Glutamatergic neuron (in vitro differentiated cells): Measurements from ENCODE around the gene OSR1. TPM values are rescaled to one million over a fixed set of nuclear protein-coding genes. Genes with fewer than 3 reads are reported as not detected.

Source experiments
- DNase-seq: peaks from one replicate; pipeline ENCODE4 v3.0.0; 2022
- H3K27ac Mint-ChIP-seq: one replicate; pipeline ENCODE4 v1.8.0; 2020; ENCODE audit warnings: mild to moderate bottlenecking, mixed read lengths, inconsistent platforms; ENCODE audit not compliant: unreplicated experiment
- H3K27me3 Mint-ChIP-seq: one replicate; pipeline ENCODE4 v1.8.0; 2020; ENCODE audit warnings: mild to moderate bottlenecking, moderate library complexity, mixed read lengths, inconsistent platforms; ENCODE audit not compliant: unreplicated experiment
- H3K36me3 Mint-ChIP-seq: one replicate; pipeline ENCODE4 v1.8.0; 2020; ENCODE audit warnings: mild to moderate bottlenecking, mixed read lengths, inconsistent platforms; ENCODE audit not compliant: unreplicated experiment
- H3K4me1 Mint-ChIP-seq: one replicate; pipeline ENCODE4 v1.8.0; 2020; ENCODE audit warnings: mild to moderate bottlenecking, low read depth, mixed read lengths, inconsistent platforms; ENCODE audit not compliant: unreplicated experiment
- H3K4me3 Mint-ChIP-seq: one replicate; pipeline ENCODE4 v1.8.0; 2020; ENCODE audit warnings: mild to moderate bottlenecking, mixed read lengths, inconsistent platforms; ENCODE audit not compliant: unreplicated experiment
- H3K9me3 Mint-ChIP-seq: one replicate; pipeline ENCODE4 v1.8.0; 2020; ENCODE audit warnings: mild to moderate bottlenecking, moderate library complexity, mixed read lengths, inconsistent platforms; ENCODE audit not compliant: unreplicated experiment
- microRNA-seq: library from miRNA; unstranded; fragments of <30 nt; microRNA quantifications from one replicate; pipeline ENCODE4, GENCODE V29; 2020; ENCODE audit not compliant: unreplicated experiment
- total RNA-seq: library from RNA; stranded (reverse); fragmentation: NEBNext Ultra II Directional; extraction: Animal tissue kit (Norgen Biotek cat#: 25700); gene quantifications from one replicate; pipeline ENCODE4 v1.2.1, GENCODE V29; 2021; ENCODE audit not compliant: unreplicated experiment
- TF ChIP-seq, protein P1 (sequence below): fragments of 200-600 bp; sonication (generic); IDR thresholded peaks from one replicate; pipeline ENCODE4 v1.5.0; 2021; ENCODE audit not compliant: partially characterized antibody, unreplicated experiment

Gene OSR1
- total RNA-seq, 1 donor from 2014 or later = 0.42 TPM

- H3K4me3 Mint-ChIP-seq = no peak overlapping the region
- no peaks in the 10 kb centered on the region for H3K9me3 Mint-ChIP-seq
- TF ChIP-seq, protein P1, sequence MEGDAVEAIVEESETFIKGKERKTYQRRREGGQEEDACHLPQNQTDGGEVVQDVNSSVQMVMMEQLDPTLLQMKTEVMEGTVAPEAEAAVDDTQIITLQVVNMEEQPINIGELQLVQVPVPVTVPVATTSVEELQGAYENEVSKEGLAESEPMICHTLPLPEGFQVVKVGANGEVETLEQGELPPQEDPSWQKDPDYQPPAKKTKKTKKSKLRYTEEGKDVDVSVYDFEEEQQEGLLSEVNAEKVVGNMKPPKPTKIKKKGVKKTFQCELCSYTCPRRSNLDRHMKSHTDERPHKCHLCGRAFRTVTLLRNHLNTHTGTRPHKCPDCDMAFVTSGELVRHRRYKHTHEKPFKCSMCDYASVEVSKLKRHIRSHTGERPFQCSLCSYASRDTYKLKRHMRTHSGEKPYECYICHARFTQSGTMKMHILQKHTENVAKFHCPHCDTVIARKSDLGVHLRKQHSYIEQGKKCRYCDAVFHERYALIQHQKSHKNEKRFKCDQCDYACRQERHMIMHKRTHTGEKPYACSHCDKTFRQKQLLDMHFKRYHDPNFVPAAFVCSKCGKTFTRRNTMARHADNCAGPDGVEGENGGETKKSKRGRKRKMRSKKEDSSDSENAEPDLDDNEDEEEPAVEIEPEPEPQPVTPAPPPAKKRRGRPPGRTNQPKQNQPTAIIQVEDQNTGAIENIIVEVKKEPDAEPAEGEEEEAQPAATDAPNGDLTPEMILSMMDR = no peak
- no peak overlapping the region for H3K27ac Mint-ChIP-seq
- H3K4me1 Mint-ChIP-seq = no peaks in the 10 kb centered on the region
- H3K36me3 Mint-ChIP-seq = no peaks in the 10 kb centered on the region
- no peaks in the 10 kb centered on the region for H3K27me3 Mint-ChIP-seq
- DNase-seq = no peak
Observed at GRCh38 chr2:19301706-19302105, 56.7 kb downstream of the OSR1 start.

Small RNA genes lying within 50 kb of the gene (microRNA-seq; reads per million reads assigned to microRNA genes)
- gene MIR4757 = 1.1 reads per million
